Caco-2 (cell line): ENCODE measurements around the gene ZNF586. TPM values are rescaled to one million over a fixed set of nuclear protein-coding genes. Genes with fewer than 3 reads are reported as not detected.

ENCODE experiments used
- BruUV-seq: library from RNA; stranded (reverse); fragments of 400-500 nt; replicated peaks from 2 replicates; lab custom pipeline; 2021; lab: Mats Ljungman, UMichigan
- CTCF ChIA-PET: fragments of 300-600 bp; sonication (Branson Sonifier 250); formaldehyde crosslinking; loops from one replicate; lab custom pipeline; 2022; ENCODE audit warnings: antibody characterized with exemption; lab: Charles Lee
- POLR2A ChIA-PET: fragments of 300-600 bp; sonication (Branson Sonifier 250); formaldehyde crosslinking; loops from one replicate; lab custom pipeline; 2022; ENCODE audit warnings: antibody characterized with exemption; lab: Charles Lee
- DNase-seq, 2 experiments: peaks; one replicate each; pipeline versions ENCODE4 v3.0.0 to v3.0.0-alpha.2; 2020 to 2022
- H3K27me3 ChIP-seq: replicated peaks from 2 replicates; pipeline ENCODE4 v1.6.0; 2011; ENCODE audit warnings: low read length; ENCODE audit not compliant: control insufficient read depth, insufficient read depth
- H3K36me3 ChIP-seq: 2 replicates; pipeline ENCODE4 v1.5.1; 2011; ENCODE audit warnings: low read length; ENCODE audit not compliant: control insufficient read depth, insufficient read depth
- H3K4me1 ChIP-seq: fragments of 250-450 bp; sonication (Bioruptor Pico); 2 replicates; pipeline ENCODE4 v1.5.1; 2020; ENCODE audit warnings: mild to moderate bottlenecking
- H3K4me3 ChIP-seq: 2 replicates; pipeline ENCODE4 v1.5.1; 2011; ENCODE audit warnings: low read depth, mild to moderate bottlenecking, control low read depth, low read length
- H3K9me3 ChIP-seq: fragments of 250-450 bp; sonication (Bioruptor Pico); 2 replicates; pipeline ENCODE4 v1.5.1; 2020; ENCODE audit warnings: mild to moderate bottlenecking, moderate library complexity
- H3K27ac Mint-ChIP-seq: one replicate; pipeline ENCODE4 v1.8.0; 2022; ENCODE audit warnings: mixed read lengths; ENCODE audit not compliant: unreplicated experiment
- H3K27me3 Mint-ChIP-seq: one replicate; pipeline ENCODE4 v1.8.0; 2022; ENCODE audit warnings: mixed read lengths; ENCODE audit not compliant: insufficient read depth, unreplicated experiment
- H3K36me3 Mint-ChIP-seq: one replicate; pipeline ENCODE4 v1.8.0; 2022; ENCODE audit warnings: mild to moderate bottlenecking, mixed read lengths; ENCODE audit not compliant: insufficient read depth, unreplicated experiment
- H3K4me1 Mint-ChIP-seq: one replicate; pipeline ENCODE4 v1.8.0; 2022; ENCODE audit warnings: low read depth, mixed read lengths; ENCODE audit not compliant: unreplicated experiment
- H3K4me3 Mint-ChIP-seq: one replicate; pipeline ENCODE4 v1.8.0; 2022; ENCODE audit warnings: mild to moderate bottlenecking, moderate library complexity, mixed read lengths; ENCODE audit not compliant: unreplicated experiment
- H3K9me3 Mint-ChIP-seq: one replicate; pipeline ENCODE4 v1.8.0; 2022; ENCODE audit warnings: mixed read lengths; ENCODE audit not compliant: unreplicated experiment
- intact Hi-C: fragments of 100-400 bp; cut with micrococcal nuclease; formaldehyde crosslinking; loops from one replicate; pipeline ENCODE4 v1.10.0; 2022; ENCODE audit not compliant: unreplicated experiment
- total RNA-seq: library from RNA; stranded (reverse); gene quantifications from 2 replicates; pipeline ENCODE4 v1.2.3, GENCODE V29; 2022
- TF ChIP-seq, protein P1 (sequence below), 2 experiments: fragments of 200-600 bp in 1 of 2; IDR thresholded peaks; 1 replicate in 1 of 2; 2 replicates in 1 of 2; pipeline versions ENCODE4 v1.5.1 to v1.8.0; 2011 to 2022; ENCODE audit warnings: antibody characterized with exemption in 1 of 2, control low read depth in 1 of 2, inconsistent platforms in 1 of 2, low read depth in 1 of 2, low read length in 1 of 2, mild to moderate bottlenecking in 1 of 2, moderate library complexity in 1 of 2; ENCODE audit not compliant: insufficient read depth in 1 of 2, severe bottlenecking in 1 of 2, unreplicated experiment in 1 of 2

Gene ZNF586
- total RNA-seq, 1 experiment from 2014 or later, result 6.2 TPM

DNA sequence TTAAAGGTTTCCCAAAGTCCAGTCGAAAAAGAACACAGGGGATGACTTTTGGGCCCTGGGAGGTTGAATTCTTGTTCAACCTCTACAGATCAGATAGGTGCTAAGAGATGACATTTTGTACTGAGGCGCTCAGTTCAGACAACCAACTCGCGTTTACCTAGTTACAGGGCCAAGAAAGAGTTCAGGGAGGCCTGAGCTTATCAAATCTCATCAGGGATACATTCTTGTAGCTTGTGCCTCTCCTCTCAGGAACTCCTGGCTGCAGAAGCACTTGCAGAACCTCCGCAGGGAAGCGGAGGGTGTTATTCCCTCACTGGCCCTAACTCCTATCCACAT is 22.0 kb upstream of the ZNF586 start:
- ChIA-PET CTCF (no interaction called here), POLR2A (interaction anchor here (0.6 to 0.9 kb wide), 3 partner anchors 10 to 72 kb away, joined by 3 read pairs; partner anchors contain the start of gene ZNF551)
- H3K9me3 Mint-ChIP-seq, result peaks cover 7% of the 10 kb centered on the region
- peak overlapping the region; percentile 100 for H3K4me3 Mint-ChIP-seq
- TF ChIP-seq, protein P1, sequence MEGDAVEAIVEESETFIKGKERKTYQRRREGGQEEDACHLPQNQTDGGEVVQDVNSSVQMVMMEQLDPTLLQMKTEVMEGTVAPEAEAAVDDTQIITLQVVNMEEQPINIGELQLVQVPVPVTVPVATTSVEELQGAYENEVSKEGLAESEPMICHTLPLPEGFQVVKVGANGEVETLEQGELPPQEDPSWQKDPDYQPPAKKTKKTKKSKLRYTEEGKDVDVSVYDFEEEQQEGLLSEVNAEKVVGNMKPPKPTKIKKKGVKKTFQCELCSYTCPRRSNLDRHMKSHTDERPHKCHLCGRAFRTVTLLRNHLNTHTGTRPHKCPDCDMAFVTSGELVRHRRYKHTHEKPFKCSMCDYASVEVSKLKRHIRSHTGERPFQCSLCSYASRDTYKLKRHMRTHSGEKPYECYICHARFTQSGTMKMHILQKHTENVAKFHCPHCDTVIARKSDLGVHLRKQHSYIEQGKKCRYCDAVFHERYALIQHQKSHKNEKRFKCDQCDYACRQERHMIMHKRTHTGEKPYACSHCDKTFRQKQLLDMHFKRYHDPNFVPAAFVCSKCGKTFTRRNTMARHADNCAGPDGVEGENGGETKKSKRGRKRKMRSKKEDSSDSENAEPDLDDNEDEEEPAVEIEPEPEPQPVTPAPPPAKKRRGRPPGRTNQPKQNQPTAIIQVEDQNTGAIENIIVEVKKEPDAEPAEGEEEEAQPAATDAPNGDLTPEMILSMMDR (IDR thresholded peaks at IDR 0.05; ENCODE audit: insufficient read depth in 1 of 2, low read depth in 1 of 2, low read length in 1 of 2, severe bottlenecking in 1 of 2, unreplicated experiment in 1 of 2), result no peak
- DNase-seq, result no peak
- H3K36me3 Mint-ChIP-seq, result peaks cover 58% of the 10 kb centered on the region
- Histone ChIP-seq H3K9me3 (peaks cover under 1% of the 10 kb centered on the region; the same call in 1 of the 2 replicates), H3K4me3 (peak overlapping the region; percentile 100), H3K27me3 (no peaks in the 10 kb centered on the region), H3K4me1 (peaks cover 4% of the 10 kb centered on the region; the same call in 1 of the 2 replicates), H3K36me3 (peaks cover 7% of the 10 kb centered on the region)
- H3K27ac Mint-ChIP-seq, result peak overlapping the region; percentile 99
- BruUV-seq, result no TSS peak
- intact Hi-C loops, result loop anchor here (2.0 to 5.0 kb wide), 3 partner anchors 65 to 169 kb away; partner anchors contain the start of genes ZNF416 and ZNF552
- H3K4me1 Mint-ChIP-seq, result peaks cover 12% of the 10 kb centered on the region
- no peaks in the 10 kb centered on the region for H3K27me3 Mint-ChIP-seq

DNA sequence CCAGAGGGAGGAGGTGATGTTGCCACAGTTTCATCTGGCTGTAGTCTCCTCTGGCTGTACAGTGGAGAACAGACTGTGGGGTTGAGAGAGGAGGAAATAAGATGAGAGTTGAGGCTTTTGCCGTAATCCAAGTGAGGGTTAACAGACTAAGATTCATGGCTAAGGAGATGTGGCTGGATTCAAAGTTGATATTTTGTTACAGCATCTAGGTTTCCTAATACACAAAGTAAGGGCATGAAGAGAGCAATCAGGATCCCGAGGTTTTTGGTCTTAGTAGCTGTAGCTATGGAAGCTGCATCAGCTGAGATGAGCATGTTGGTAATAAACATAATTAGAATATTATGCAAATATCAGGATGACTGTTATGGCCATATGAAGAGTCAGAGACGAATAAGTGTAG is 21.4 kb upstream of the ZNF586 start:
- H3K27me3 Mint-ChIP-seq, result no peaks in the 10 kb centered on the region
- H3K27ac Mint-ChIP-seq, result no peak overlapping the region
- ChIA-PET POLR2A (no interaction called here), CTCF (no interaction called here)
- H3K4me3 Mint-ChIP-seq, result peak overlapping the region; percentile 100
- H3K9me3 ChIP-seq, result peaks cover 6% of the 10 kb centered on the region
- DNase-seq, result no peak
- no peaks in the 10 kb centered on the region for H3K27me3 ChIP-seq
- peaks cover 7% of the 10 kb centered on the region for H3K9me3 Mint-ChIP-seq
- H3K4me3 ChIP-seq, result peak overlapping the region; percentile 100
- no TSS peak for BruUV-seq
- H3K36me3 ChIP-seq, result peaks cover 10% of the 10 kb centered on the region
- TF ChIP-seq, protein P1 (IDR thresholded peaks at IDR 0.05; ENCODE audit: insufficient read depth in 1 of 2, low read depth in 1 of 2, low read length in 1 of 2, severe bottlenecking in 1 of 2, unreplicated experiment in 1 of 2), result no peak
- H3K4me1 ChIP-seq, result peaks cover 4% of the 10 kb centered on the region; the same call in 1 of the 2 replicates
- peaks cover 64% of the 10 kb centered on the region for H3K36me3 Mint-ChIP-seq
- intact Hi-C loops, result loop anchor here (5.0 kb wide), 2 partner anchors 64 to 94 kb away; partner anchors contain the start of gene ZNF552
- H3K4me1 Mint-ChIP-seq, result peaks cover 12% of the 10 kb centered on the region

DNA sequence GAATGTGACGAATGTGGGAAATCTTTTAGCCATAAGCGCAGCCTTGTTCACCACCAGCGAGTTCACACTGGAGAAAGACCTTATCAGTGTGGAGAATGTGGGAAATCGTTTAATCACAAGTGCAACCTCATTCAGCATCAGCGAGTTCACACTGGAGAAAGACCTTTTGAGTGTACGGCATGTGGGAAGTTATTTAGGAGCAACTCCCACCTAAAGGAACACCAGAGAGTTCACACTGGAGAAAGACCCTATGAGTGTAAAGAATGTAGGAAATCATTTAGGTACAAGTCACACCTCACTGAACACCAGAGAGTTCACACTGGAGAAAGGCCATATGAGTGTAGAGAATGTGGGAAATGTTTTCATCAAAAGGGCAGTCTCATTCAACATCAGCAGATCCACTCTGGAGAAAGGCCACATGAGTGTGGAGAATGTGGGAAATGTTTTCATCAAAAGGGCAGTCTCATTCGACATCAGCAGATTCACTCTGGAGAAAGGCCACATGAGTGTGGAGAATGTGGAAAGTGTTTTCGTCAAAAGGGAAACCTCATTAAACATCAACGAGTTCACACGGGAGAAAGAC is 15.3 kb upstream of the ZNF586 start:
- no peak for DNase-seq
- H3K4me3 Mint-ChIP-seq, result no peak overlapping the region
- Histone ChIP-seq H3K4me3 (no peak overlapping the region), H3K27me3 (no peaks in the 10 kb centered on the region), H3K4me1 (no peaks in the 10 kb centered on the region), H3K36me3 (peaks cover 17% of the 10 kb centered on the region), H3K9me3 (peaks cover 14% of the 10 kb centered on the region)
- H3K27ac Mint-ChIP-seq, result no peak overlapping the region
- H3K4me1 Mint-ChIP-seq, result no peaks in the 10 kb centered on the region
- ChIA-PET CTCF (no interaction called here), POLR2A (no interaction called here)
- H3K36me3 Mint-ChIP-seq, result peaks cover 90% of the 10 kb centered on the region
- TF ChIP-seq, protein P1 (IDR thresholded peaks at IDR 0.05; ENCODE audit: insufficient read depth in 1 of 2, low read depth in 1 of 2, low read length in 1 of 2, severe bottlenecking in 1 of 2, unreplicated experiment in 1 of 2), result no peak
- no peaks in the 10 kb centered on the region for H3K9me3 Mint-ChIP-seq
- TSS peak; percentile 1 for BruUV-seq
- no peaks in the 10 kb centered on the region for H3K27me3 Mint-ChIP-seq
- intact Hi-C loops, result no loop called here
